IMR-90 (cell line): ENCODE measurements around the gene NEXN. TPM values are rescaled to one million over a fixed set of nuclear protein-coding genes. Genes with fewer than 3 reads are reported as not detected.

Experiments used
- ATAC-seq: fragments of 200-7000 bp; cut with Tn5 transposase; 2 replicates; pipeline ENCODE4 v1.9.1; 2020; ENCODE audit warnings: low read depth, mild to moderate bottlenecking, moderate library complexity
- BruUV-seq: library from RNA; stranded (reverse); fragments of 400-500 nt; replicated peaks from 2 replicates; lab custom pipeline; 2021; lab: Mats Ljungman, UMichigan
- CTCF ChIA-PET: fragments of 300-600 bp; formaldehyde crosslinking; extraction: SDS; loops from one replicate; lab custom pipeline; 2021; ENCODE audit warnings: antibody characterized with exemption; lab: Yijun Ruan, JAX
- POLR2A ChIA-PET: fragments of 300-600 bp; sonication (Branson Sonifier 250); formaldehyde crosslinking; loops from one replicate; lab custom pipeline; 2022; ENCODE audit warnings: antibody characterized with exemption; ENCODE audit not compliant: unreplicated experiment; lab: Charles Lee
- DNase-seq: peaks from one replicate; pipeline ENCODE4 v3.0.0; 2013
- H2AFZ ChIP-seq: replicated peaks from 2 replicates; pipeline ENCODE3; 2013; ENCODE audit warnings: low read length, mild to moderate bottlenecking; ENCODE audit not compliant: poor library complexity
- H2AK5ac ChIP-seq: 2 replicates; pipeline ENCODE4 v1.6.1; 2013; ENCODE audit warnings: low read depth, low read length, inconsistent platforms
- H2AK9ac ChIP-seq: replicated peaks from 2 replicates; pipeline ENCODE3; 2013; ENCODE audit warnings: mild to moderate bottlenecking, low read depth, low read length, moderate library complexity; ENCODE audit not compliant: poor library complexity
- H2BK120ac ChIP-seq: 2 replicates; pipeline ENCODE4 v1.6.1; 2013; ENCODE audit warnings: low read depth, low read length, inconsistent platforms
- H2BK15ac ChIP-seq: 3 replicates; pipeline ENCODE4 v1.6.1; 2013; ENCODE audit warnings: low read depth, low read length, inconsistent platforms
- H2BK20ac ChIP-seq: 2 replicates; pipeline ENCODE4 v1.6.1; 2013; ENCODE audit warnings: low read depth, mild to moderate bottlenecking, inconsistent platforms, low read length, moderate library complexity
- H2BK5ac ChIP-seq: 2 replicates; pipeline ENCODE4 v1.6.1; 2013; ENCODE audit warnings: mild to moderate bottlenecking, low read depth, low read length, inconsistent platforms; ENCODE audit not compliant: poor library complexity, severe bottlenecking
- H3K14ac ChIP-seq: replicated peaks from 2 replicates; pipeline ENCODE4 v1.6.1; 2013; ENCODE audit warnings: low read depth, low read length, inconsistent platforms
- H3K18ac ChIP-seq: 2 replicates; pipeline ENCODE4 v1.6.1; 2013; ENCODE audit warnings: low read depth, low read length, control low read depth
- H3K23ac ChIP-seq: 2 replicates; pipeline ENCODE4 v1.6.1; 2013; ENCODE audit warnings: low read depth, low read length, inconsistent platforms
- H3K27ac ChIP-seq: 2 replicates; pipeline ENCODE4 v1.5.1; 2013; ENCODE audit warnings: mild to moderate bottlenecking, control low read depth, low read length; ENCODE audit not compliant: insufficient read depth
- H3K27me3 ChIP-seq: 2 replicates; pipeline ENCODE4 v1.6.1; 2013; ENCODE audit warnings: low read length; ENCODE audit not compliant: control insufficient read depth, insufficient read depth
- H3K36me3 ChIP-seq: 2 replicates; pipeline ENCODE4 v1.6.1; 2013; ENCODE audit warnings: low read length, mixed read lengths; ENCODE audit not compliant: control insufficient read depth, insufficient read depth
- H3K4ac ChIP-seq: 2 replicates; pipeline ENCODE4 v1.6.1; 2013; ENCODE audit warnings: low read depth, low read length, inconsistent platforms
- H3K4me1 ChIP-seq: 2 replicates; pipeline ENCODE4 v1.6.1; 2013; ENCODE audit warnings: low read length, mixed read lengths; ENCODE audit not compliant: control insufficient read depth, insufficient read depth
- H3K4me2 ChIP-seq: 2 replicates; pipeline ENCODE4 v1.6.1; 2013; ENCODE audit warnings: low read depth, mild to moderate bottlenecking, control low read depth, low read length, moderate library complexity
- H3K4me3 ChIP-seq: 2 replicates; pipeline ENCODE4 v1.5.1; 2013; ENCODE audit warnings: low read depth, mild to moderate bottlenecking, control low read depth, low read length, moderate library complexity; ENCODE audit not compliant: insufficient read depth
- H3K56ac ChIP-seq: 2 replicates; pipeline ENCODE4 v1.6.1; 2013; ENCODE audit warnings: low read length, inconsistent platforms; ENCODE audit not compliant: insufficient read depth; ENCODE audit errors: extremely low read depth
- H3K79me1 ChIP-seq, 2 experiments: 2 replicates each; pipeline ENCODE4 v1.6.1; 2013; ENCODE audit warnings: low read length in 2 of 2, inconsistent platforms in 1 of 2, low read depth in 1 of 2
- H3K9ac ChIP-seq: 2 replicates; pipeline ENCODE4 v1.6.1; 2013; ENCODE audit warnings: low read depth, low read length, control low read depth
- H3K9me1 ChIP-seq: 2 replicates; pipeline ENCODE4 v1.6.1; 2013; ENCODE audit warnings: low read length, inconsistent platforms; ENCODE audit not compliant: insufficient read depth
- H3K9me3 ChIP-seq: 2 replicates; pipeline ENCODE4 v1.6.1; 2013; ENCODE audit warnings: low read length; ENCODE audit not compliant: control insufficient read depth, insufficient read depth
- H4K20me1 ChIP-seq: 2 replicates; pipeline ENCODE4 v1.6.1; 2013; ENCODE audit warnings: low read length, inconsistent platforms; ENCODE audit not compliant: insufficient read depth
- H4K5ac ChIP-seq: 2 replicates; pipeline ENCODE4 v1.6.1; 2013; ENCODE audit warnings: mild to moderate bottlenecking, low read depth, low read length, control low read depth
- H4K8ac ChIP-seq, 2 experiments: 2 replicates each; pipeline ENCODE4 v1.6.1; 2013; ENCODE audit warnings: low read depth in 2 of 2, low read length in 2 of 2, control low read depth in 1 of 2, inconsistent platforms in 1 of 2
- H4K91ac ChIP-seq: 2 replicates; pipeline ENCODE4 v1.6.1; 2013; ENCODE audit warnings: low read depth, low read length, inconsistent platforms; ENCODE audit not compliant: insufficient read depth
- BHLHE40 ChIP-seq: fragments of 150-350 bp; IDR thresholded peaks from 2 replicates; pipeline ENCODE4 v1.6.1; 2016; ENCODE audit warnings: mild to moderate bottlenecking, low read depth, low read length
- CEBPB ChIP-seq: IDR thresholded peaks from 2 replicates; pipeline ENCODE4 v1.6.1; 2012; ENCODE audit warnings: low read depth, low read length, improper control_type of control experiment
- CHD1 ChIP-seq: IDR thresholded peaks from 2 replicates; pipeline ENCODE4 v1.6.1; 2012; ENCODE audit warnings: low read depth, low read length, improper control_type of control experiment
- CTCF ChIP-seq: conservative IDR thresholded peaks from 2 replicates; pipeline ENCODE4 v1.5.1; 2012; ENCODE audit warnings: mild to moderate bottlenecking, low read depth, low read length, improper control_type of control experiment
- ELK1 ChIP-seq: fragments of 150-350 bp; IDR thresholded peaks from 2 replicates; pipeline ENCODE4 v1.6.1; 2016; ENCODE audit warnings: low read depth, mild to moderate bottlenecking, low read length, moderate library complexity, borderline replicate concordance
- FOS ChIP-seq: fragments of 150-350 bp; IDR thresholded peaks from 2 replicates; pipeline ENCODE4 v1.6.1; 2016; ENCODE audit warnings: low read depth, low read length
- MAFK ChIP-seq: IDR thresholded peaks from 2 replicates; pipeline ENCODE4 v1.6.1; 2012; ENCODE audit warnings: low read depth, low read length, improper control_type of control experiment
- MAZ ChIP-seq: IDR thresholded peaks from 2 replicates; pipeline ENCODE4 v1.6.1; 2012; ENCODE audit warnings: low read depth, mild to moderate bottlenecking, low read length, improper control_type of control experiment, moderate library complexity, borderline replicate concordance
- MXI1 ChIP-seq: IDR thresholded peaks from 2 replicates; pipeline ENCODE4 v1.6.1; 2012; ENCODE audit warnings: low read depth, mild to moderate bottlenecking, low read length, moderate library complexity, borderline replicate concordance
- NFE2L2 ChIP-seq: fragments of 150-350 bp; IDR thresholded peaks from 2 replicates; pipeline ENCODE4 v1.6.1; 2016; ENCODE audit warnings: low read depth, mild to moderate bottlenecking, low read length
- POLR2A ChIP-seq: IDR thresholded peaks from 2 replicates; pipeline ENCODE4 v1.6.1; 2012; ENCODE audit warnings: mild to moderate bottlenecking, low read depth, low read length
- RAD21 ChIP-seq: IDR thresholded peaks from 2 replicates; pipeline ENCODE4 v1.6.1; 2012; ENCODE audit warnings: low read length, improper control_type of control experiment
- RCOR1 ChIP-seq: IDR thresholded peaks from 2 replicates; pipeline ENCODE4 v1.6.1; 2012; ENCODE audit warnings: mild to moderate bottlenecking, low read length, improper control_type of control experiment; ENCODE audit not compliant: insufficient replicate concordance
- RFX5 ChIP-seq: IDR thresholded peaks from 2 replicates; pipeline ENCODE4 v1.8.0; 2012; ENCODE audit warnings: low read depth, mild to moderate bottlenecking, low read length, moderate library complexity
- SMC3 ChIP-seq: fragments of 150-350 bp; IDR thresholded peaks from 2 replicates; pipeline ENCODE4 v1.6.1; 2016; ENCODE audit warnings: low read depth, mild to moderate bottlenecking, antibody characterized with exemption, low read length, moderate library complexity
- USF2 ChIP-seq: fragments of 150-350 bp; IDR thresholded peaks from 2 replicates; pipeline ENCODE4 v1.6.1; 2017; ENCODE audit warnings: mild to moderate bottlenecking, antibody characterized with exemption, low read length, low read depth
- WGBS, 2 experiments: methylation state at CpG; one replicate each; pipeline versions ENCODE4 v1.1.5 to v1.1.7; 2013; ENCODE audit warnings: missing lambda C conversion rate in 2 of 2; ENCODE audit not compliant: insufficient read length in 1 of 2; ENCODE audit errors: extremely low coverage in 2 of 2; 5-methylcytosine and 5-hydroxymethylcytosine counted together
- dilution Hi-C: fragments of 300-500 bp; cut with HindIII; formaldehyde crosslinking; loops from one replicate; pipeline ENCODE4 v1.14.3; 2018; ENCODE audit warnings: low sequenced_read_pairs; ENCODE audit not compliant: unreplicated experiment
- in situ Hi-C: fragments of 300-500 bp; cut with MboI; formaldehyde crosslinking; loops from 3 replicates; pipeline ENCODE4 v1.14.3; 2019; ENCODE audit warnings: low sequenced_read_pairs, inconsistent platforms, mixed read lengths
- intact Hi-C: fragments of 100-400 bp; cut with micrococcal nuclease; formaldehyde crosslinking; loops from 2 replicates; pipeline ENCODE4 v1.10.0; 2022
- polyA plus RNA-seq, 3 experiments: library from polyadenylated mRNA; depleted of rRNA; stranded (reverse); fragments of >200 nt; gene quantifications; 2 replicates each; pipeline ENCODE4 v1.2.3, GENCODE V29; 2012; ENCODE audit warnings: low replicate concordance in 1 of 3
- total RNA-seq: library from RNA; depleted of rRNA; stranded (reverse); fragments of >200 nt; gene quantifications from 2 replicates; pipeline ENCODE4 v1.2.3, GENCODE V29; 2012

Gene NEXN
- total and polyA plus RNA-seq, 2 of the 4 experiments (the other 2 are of a cell fraction), result 5.2 to 16.1 TPM

GRCh38 chr1:77866296-77866695, 22.1 kb upstream of the NEXN start:
- in situ Hi-C loops (no loop called here), intact Hi-C loops (no loop called here), dilution Hi-C loops (no loop called here)
- no peaks in the 10 kb centered on the region for H3K9me3 ChIP-seq
- no peak overlapping the region for H3K9ac ChIP-seq
- no peak overlapping the region for H2AK5ac ChIP-seq
- no peak overlapping the region for H2BK5ac ChIP-seq
- no peak for ATAC-seq
- H3K4ac ChIP-seq, result no peak overlapping the region
- H2BK120ac ChIP-seq, result no peak overlapping the region
- H3K4me2 ChIP-seq, result no peak overlapping the region
- no peak overlapping the region for H3K18ac ChIP-seq
- H4K91ac ChIP-seq, result no peak overlapping the region
- peaks cover 12% of the 10 kb centered on the region for H3K36me3 ChIP-seq
- no peak overlapping the region for H4K8ac ChIP-seq
- ChIA-PET POLR2A (no interaction called here), CTCF (no interaction called here)
- no peak overlapping the region for H3K23ac ChIP-seq
- H3K4me3 ChIP-seq, result no peak overlapping the region
- peaks cover 2 to 6% of the 10 kb centered on the region in 2 experiments; a peak in 3 of 4 replicates for H3K79me1 ChIP-seq
- no peak overlapping the region for H2BK15ac ChIP-seq
- no peaks in the 10 kb centered on the region for H3K27me3 ChIP-seq
- H3K27ac ChIP-seq, result no peak overlapping the region
- TF ChIP-seq RFX5 (no peak), NFE2L2 (no peak), MAZ (no peak), CHD1 (no peak), CTCF (no peak), POLR2A (no peak), ELK1 (no peak), RCOR1 (no peak), USF2 (no peak), RAD21 (no peak), FOS (no peak), MAFK (no peak), MXI1 (no peak), BHLHE40 (no peak), SMC3 (no peak), CEBPB (no peak)
- no peak overlapping the region for H3K56ac ChIP-seq
- no peak overlapping the region for H4K5ac ChIP-seq
- 0 out of 2 replicates have a peak, but pooled peaks cover 3% of the 10 kb centered on the region for H3K4me1 ChIP-seq
- no TSS peak for BruUV-seq
- H2AK9ac ChIP-seq, result no peak overlapping the region
- no peak overlapping the region for H2BK20ac ChIP-seq
- no peaks in the 10 kb centered on the region; the same call in 1 of the 2 replicates for H3K9me1 ChIP-seq
- no CpG with 5 or more reads among the region's 4 CpGs for WGBS, 2 experiments
- H2AFZ ChIP-seq, result no peak overlapping the region
- H3K14ac ChIP-seq, result no peak overlapping the region
- no peaks in the 10 kb centered on the region for H4K20me1 ChIP-seq
- DNase-seq, result no peak
